C4-2B (cell line): Measurements from ENCODE around the gene IQGAP3.
"Not testable (repeated sequence)": the region's sequence is repeated elsewhere in the genome, so short reads cannot be mapped to it uniquely, and the experiment has no call there.

Experiments
- H3K27ac ChIP-seq: fragments of 450-650 bp; 2 replicates; pipeline ENCODE4 v1.5.1; 2017
- ZFX ChIP-seq: fragments of 450-650 bp; IDR thresholded peaks from 2 replicates; pipeline ENCODE4 v1.6.1; 2017
- TF ChIP-seq, protein P1 (sequence below): fragments of 450-650 bp; conservative IDR thresholded peaks from 2 replicates; pipeline ENCODE4 v1.5.1; 2017; ENCODE audit warnings: mild to moderate bottlenecking

IQGAP3 gene

DNA sequence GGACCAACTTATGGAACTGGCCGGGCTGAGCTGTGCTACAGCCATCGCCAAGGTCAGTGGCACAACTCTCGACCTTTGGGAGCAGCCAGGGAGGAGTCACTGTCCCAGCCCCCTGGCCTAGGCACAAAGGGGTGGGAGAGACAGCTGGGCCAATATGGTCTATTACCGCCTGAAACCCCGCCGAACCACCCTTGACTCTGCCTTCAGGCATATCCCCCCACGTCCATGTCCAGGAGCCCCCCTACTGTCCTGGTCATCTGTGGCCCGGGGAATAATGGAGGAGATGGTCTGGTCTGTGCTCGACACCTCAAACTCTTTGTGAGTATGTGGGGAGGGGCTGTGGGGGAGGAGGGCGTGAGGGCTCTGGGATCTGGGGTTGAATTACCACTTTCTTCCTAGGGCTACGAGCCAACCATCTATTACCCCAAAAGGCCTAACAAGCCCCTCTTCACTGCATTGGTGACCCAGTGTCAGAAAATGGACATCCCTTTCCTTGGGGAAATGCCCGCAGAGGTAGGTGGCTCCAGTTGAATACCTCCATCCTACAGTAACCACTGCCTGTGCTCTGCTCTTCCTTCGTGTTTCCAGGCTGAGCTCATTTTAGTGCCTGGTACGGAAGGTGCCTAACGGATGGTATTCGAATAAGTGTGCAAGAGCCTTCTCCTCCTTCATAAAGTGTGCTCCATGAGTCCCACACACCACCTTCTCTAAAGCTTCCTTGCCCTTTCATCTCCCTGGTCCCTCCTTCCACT is 20.0 kb upstream of the IQGAP3 start:
- TF ChIP-seq, protein P1, sequence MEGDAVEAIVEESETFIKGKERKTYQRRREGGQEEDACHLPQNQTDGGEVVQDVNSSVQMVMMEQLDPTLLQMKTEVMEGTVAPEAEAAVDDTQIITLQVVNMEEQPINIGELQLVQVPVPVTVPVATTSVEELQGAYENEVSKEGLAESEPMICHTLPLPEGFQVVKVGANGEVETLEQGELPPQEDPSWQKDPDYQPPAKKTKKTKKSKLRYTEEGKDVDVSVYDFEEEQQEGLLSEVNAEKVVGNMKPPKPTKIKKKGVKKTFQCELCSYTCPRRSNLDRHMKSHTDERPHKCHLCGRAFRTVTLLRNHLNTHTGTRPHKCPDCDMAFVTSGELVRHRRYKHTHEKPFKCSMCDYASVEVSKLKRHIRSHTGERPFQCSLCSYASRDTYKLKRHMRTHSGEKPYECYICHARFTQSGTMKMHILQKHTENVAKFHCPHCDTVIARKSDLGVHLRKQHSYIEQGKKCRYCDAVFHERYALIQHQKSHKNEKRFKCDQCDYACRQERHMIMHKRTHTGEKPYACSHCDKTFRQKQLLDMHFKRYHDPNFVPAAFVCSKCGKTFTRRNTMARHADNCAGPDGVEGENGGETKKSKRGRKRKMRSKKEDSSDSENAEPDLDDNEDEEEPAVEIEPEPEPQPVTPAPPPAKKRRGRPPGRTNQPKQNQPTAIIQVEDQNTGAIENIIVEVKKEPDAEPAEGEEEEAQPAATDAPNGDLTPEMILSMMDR = no peak
- no peak; the same call in none of the 2 replicates for TF ChIP-seq ZFX
- peak overlapping the region; percentile 92 for H3K27ac ChIP-seq

DNA sequence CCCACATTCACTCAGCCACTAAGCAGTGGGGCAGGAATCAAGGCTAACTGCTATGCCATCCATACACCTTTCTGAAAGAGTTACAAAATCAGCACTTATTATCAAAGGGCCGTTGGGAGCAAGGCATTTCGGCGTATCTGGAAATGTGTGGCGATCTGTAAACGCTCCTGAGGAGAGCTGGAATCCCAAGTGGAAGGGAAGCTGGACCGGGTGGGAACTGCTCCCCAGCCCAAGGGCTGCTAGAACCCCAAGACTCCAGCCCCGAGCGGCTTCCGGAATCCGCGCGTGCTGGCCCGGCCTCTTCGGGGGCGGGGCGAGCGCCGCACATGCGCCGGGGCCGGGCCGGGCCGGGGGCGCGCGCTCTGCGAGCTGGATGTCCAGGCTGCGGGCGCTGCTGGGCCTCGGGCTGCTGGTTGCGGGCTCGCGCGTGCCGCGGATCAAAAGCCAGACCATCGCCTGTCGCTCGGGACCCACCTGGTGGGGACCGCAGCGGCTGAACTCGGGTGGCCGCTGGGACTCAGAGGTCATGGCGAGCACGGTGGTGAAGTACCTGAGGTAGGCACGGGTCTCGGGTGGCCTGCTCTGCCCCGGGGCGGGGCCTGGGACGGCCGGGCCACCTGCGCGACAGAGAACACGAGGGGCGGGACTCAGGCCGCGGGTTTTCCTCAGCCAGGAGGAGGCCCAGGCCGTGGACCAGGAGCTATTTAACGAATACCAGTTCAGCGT is 19.2 kb upstream of the IQGAP3 start, which contains the start of gene NAXE:
Gene NAXE, plus strand, starts transcription at position 345 of the 726 bp plus-strand sequence. Its CDS starts 29 bp downstream, at position 374.
- peak; percentile 95 for TF ChIP-seq ZFX
- TF ChIP-seq, protein P1 = no peak
- peak within 1 kb of the TSS; percentile 92 for H3K27ac ChIP-seq

DNA sequence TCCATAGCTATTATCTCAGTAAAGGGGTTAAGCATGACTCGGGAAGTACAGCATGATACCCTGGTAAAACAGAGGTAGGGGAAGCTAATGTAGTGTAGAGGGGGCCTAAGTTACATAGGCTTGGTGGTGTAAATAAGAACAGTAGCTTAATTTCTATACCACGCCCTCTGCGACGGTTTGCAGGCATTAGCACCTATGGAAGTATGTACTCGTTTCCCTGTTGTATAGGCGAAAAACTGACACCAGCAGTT is 18.7 kb upstream of the IQGAP3 start:
- TF ChIP-seq, protein P1 = no peak
- TF ChIP-seq ZFX = no peak
- H3K27ac ChIP-seq = peak overlapping the region; percentile 92

DNA sequence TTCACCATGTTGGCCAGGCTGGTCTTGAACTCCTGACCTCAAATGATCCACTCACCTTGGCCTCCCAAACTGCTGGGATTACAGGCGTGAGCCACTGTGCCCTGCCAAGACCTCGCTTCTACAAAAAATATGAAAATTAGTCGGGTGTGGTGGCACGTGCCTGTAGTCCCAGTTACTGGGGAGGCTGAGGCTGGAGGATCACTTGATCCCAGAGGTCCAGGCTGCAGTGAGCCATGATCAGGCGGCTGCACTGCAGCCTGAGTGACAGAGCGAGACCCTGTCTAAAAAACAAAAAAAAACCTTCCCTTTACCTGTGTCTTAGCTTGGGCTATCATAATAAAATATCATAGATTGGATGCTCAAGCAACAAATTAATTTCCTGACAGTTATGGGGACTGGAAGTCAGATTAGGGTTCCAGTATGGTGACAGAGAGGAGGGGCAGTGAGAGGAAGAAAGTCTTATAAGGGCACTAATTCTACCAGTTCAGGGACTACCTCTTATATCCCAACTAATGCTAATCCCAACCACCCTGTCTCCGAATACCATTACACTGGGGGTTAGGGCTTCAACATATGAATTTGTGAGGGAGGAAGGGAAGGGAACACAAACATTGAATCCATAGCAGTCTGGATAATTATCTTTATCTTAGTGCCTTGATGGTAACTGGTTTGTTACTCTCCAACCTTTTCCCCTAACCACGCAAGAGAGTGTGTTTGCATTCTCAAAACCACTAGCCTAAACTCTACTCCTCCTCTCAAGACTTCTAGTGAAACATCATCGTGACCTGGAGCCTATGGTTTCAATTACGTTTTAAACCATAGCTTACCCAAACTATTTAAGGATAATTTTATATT is 18.2 kb upstream of the IQGAP3 start:
- H3K27ac ChIP-seq = no peak overlapping the region
- TF ChIP-seq, protein P1 = no peak
- TF ChIP-seq ZFX = no peak

DNA sequence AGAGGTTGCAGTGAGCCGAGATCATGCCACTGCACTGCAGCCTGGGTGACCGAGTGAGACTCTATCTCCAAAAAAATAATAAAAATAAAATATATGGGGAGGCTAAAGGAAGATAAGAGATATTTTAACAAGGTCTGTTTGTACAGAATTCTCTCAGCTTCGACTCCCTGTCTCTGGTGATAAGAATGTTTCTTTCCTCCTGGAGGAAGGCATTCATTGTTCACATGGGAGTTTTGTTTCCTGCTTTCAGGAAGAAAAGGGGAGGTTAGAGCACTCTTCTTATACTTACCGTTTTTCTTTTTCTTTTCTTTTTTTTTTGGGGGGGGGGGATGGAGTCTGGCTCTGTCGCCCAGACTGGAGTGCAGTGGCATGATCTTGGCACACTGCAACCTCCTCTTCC is 17.2 kb upstream of the IQGAP3 start:
- TF ChIP-seq, protein P1 = no peak
- TF ChIP-seq ZFX = no peak
- no peak overlapping the region for H3K27ac ChIP-seq

DNA sequence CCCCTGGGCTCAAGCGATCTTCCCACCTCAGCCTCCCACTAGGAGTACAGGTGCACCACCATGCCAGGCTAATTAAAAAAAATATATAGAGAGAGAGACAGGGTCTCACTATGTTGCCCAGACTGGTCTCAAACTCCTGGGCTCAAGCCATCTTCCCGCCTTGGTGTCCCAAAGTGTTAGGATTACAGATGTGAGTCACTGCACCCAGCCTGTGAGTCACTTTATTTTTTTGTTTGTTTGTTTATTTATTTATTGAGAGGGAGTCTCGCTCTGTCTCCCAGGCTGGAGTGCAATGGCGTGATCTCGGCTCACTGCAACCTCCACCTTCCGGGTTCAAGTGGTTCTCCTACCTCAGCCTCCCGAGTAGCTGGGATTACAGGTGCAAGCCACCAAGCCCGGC is 15.6 kb upstream of the IQGAP3 start:
- not testable (repeated sequence) for H3K27ac ChIP-seq

DNA sequence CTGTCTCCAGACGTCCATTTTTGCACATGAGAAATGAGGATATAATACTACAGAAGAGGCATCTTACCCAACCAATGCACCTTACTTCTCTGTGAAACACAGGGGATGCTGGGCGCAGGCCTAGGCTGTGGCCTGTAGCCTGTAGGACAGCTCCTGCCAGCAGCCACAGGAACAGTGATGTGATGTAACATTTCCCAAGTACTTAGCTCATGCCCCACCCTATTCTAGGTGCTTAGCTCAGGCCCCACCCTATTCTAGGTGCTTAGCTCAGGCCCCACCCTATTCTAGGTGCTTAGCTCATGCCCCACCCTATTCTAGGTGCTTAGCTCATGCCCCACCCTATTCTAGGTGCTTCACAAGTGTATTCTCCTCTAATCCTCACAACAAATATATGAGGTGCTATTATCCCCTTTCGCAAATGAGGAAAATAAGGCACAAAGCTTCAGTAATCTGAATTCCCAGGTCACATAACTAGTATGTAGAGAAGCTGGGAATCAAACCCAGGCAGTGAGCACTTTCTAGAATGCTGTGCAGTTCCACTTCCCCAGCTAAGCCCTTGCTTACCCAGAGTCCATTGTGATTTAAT is 14.6 kb upstream of the IQGAP3 start:
- no peak overlapping the region for H3K27ac ChIP-seq
- TF ChIP-seq ZFX = no peak
- TF ChIP-seq, protein P1 = no peak
